IPS-20b (cell line): ENCODE measurements around the gene BCAS1.

Source experiments
- H3K27ac ChIP-seq: one replicate; pipeline ENCODE4 v1.5.1; 2013; ENCODE audit warnings: low read length
- H3K27me3 ChIP-seq: 2 replicates; pipeline ENCODE4 v1.6.1; 2013; ENCODE audit warnings: mild to moderate bottlenecking, low read length, inconsistent platforms; ENCODE audit not compliant: insufficient read depth
- H3K36me3 ChIP-seq: 2 replicates; pipeline ENCODE4 v1.6.1; 2013; ENCODE audit warnings: low read depth, mild to moderate bottlenecking, inconsistent platforms, low read length, moderate library complexity; ENCODE audit not compliant: insufficient read depth
- H3K4me1 ChIP-seq: 2 replicates; pipeline ENCODE4 v1.6.1; 2013; ENCODE audit warnings: mild to moderate bottlenecking, control low read depth, inconsistent platforms, low read length, moderate library complexity; ENCODE audit not compliant: insufficient read depth
- H3K4me3 ChIP-seq: 2 replicates; pipeline ENCODE4 v1.5.1; 2013; ENCODE audit warnings: mild to moderate bottlenecking, low read length, inconsistent platforms
- H3K9ac ChIP-seq: 2 replicates; pipeline ENCODE4 v1.6.1; 2013; ENCODE audit warnings: low read depth, mild to moderate bottlenecking, inconsistent platforms, low read length, moderate library complexity
- H3K9me3 ChIP-seq: 2 replicates; pipeline ENCODE4 v1.6.1; 2013; ENCODE audit warnings: mild to moderate bottlenecking, low read depth, low read length, inconsistent platforms; ENCODE audit not compliant: insufficient read depth

The BCAS1 gene

GRCh38 chr20:53899351-53900167 is 170.8 kb downstream of the BCAS1 start:
- H3K9me3 ChIP-seq: no peaks in the 10 kb centered on the region
- no peak overlapping the region for H3K9ac ChIP-seq
- H3K36me3 ChIP-seq: no peaks in the 10 kb centered on the region
- no peaks in the 10 kb centered on the region for H3K27me3 ChIP-seq
- peaks cover 36% of the 10 kb centered on the region for H3K4me1 ChIP-seq
- no peak overlapping the region for H3K27ac ChIP-seq
- no peak overlapping the region for H3K4me3 ChIP-seq

DNA sequence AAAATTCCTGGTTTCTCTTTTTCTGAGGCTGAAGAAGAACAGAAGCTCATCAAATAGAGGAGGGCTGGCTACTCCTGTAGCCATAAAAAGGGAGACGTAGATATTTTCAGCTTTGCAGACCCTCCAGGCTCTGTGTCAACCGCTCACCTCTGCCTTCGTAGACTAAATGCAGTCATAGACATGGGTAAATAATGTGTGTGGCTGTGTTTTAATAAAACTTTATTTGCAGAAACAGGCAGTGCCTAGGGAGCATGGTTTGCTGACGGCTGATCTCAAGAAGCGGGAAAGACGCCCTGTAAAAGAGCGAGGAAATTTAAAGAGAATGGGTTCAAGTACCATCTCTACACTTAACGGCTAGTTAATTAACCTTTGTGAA is 171.8 kb downstream of the BCAS1 start:
- peaks cover 36% of the 10 kb centered on the region for H3K4me1 ChIP-seq
- no peaks in the 10 kb centered on the region for H3K27me3 ChIP-seq
- H3K9ac ChIP-seq: no peak overlapping the region
- no peak overlapping the region for H3K27ac ChIP-seq
- H3K4me3 ChIP-seq: no peak overlapping the region
- no peaks in the 10 kb centered on the region for H3K36me3 ChIP-seq
- H3K9me3 ChIP-seq: no peaks in the 10 kb centered on the region

GRCh38 chr20:53897884-53898555 is 172.4 kb downstream of the BCAS1 start:
- Histone ChIP-seq H3K4me3 (no peak overlapping the region), H3K27ac (no peak overlapping the region), H3K36me3 (no peaks in the 10 kb centered on the region), H3K9me3 (no peaks in the 10 kb centered on the region), H3K4me1 (peaks cover 39% of the 10 kb centered on the region), H3K9ac (no peak overlapping the region), H3K27me3 (no peaks in the 10 kb centered on the region)

DNA sequence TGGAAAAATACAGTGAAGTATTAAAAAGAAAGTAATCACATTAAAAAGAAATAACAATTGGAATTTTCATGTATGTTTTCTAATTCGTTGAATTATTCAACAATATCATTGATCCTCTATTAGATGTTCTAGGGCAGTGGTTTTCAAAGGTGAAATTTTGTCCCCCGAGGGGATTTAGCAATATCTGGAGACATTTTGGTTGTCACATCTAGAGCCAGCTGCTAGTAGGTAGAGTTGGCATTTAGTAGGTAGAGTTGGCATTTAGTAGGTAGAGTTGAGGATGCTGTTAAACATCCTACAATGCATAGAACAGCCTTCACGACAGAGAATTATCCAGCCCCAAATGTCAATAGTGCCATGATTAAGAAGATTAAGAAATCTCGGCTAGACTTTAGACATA is 173.7 kb downstream of the BCAS1 start:
- no peaks in the 10 kb centered on the region for H3K9me3 ChIP-seq
- H3K4me1 ChIP-seq: peaks cover 38% of the 10 kb centered on the region
- no peak overlapping the region for H3K4me3 ChIP-seq
- no peaks in the 10 kb centered on the region for H3K36me3 ChIP-seq
- H3K9ac ChIP-seq: no peak overlapping the region
- H3K27ac ChIP-seq: no peak overlapping the region
- no peaks in the 10 kb centered on the region for H3K27me3 ChIP-seq

DNA sequence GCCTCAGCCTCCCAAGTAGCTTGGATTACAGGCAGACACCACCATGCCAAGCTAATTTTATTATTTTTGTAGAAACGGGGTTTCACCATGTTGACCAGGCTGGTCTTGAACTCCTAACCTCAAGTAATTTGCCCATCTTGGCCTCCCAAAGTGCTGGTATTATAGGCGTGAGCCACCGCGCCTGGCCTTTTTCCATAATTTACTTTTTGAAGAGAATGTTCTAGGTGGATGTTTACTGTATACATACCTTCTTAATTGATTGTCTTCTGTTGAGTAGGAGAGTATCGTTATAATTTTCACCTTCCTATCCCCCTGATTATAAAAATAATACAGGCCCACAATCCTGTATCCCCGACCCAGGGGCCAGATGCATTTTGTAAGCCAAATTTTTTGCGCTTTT is 174.4 kb downstream of the BCAS1 start:
- Histone ChIP-seq H3K4me1 (peaks cover 32% of the 10 kb centered on the region), H3K4me3 (no peak overlapping the region), H3K9ac (no peak overlapping the region), H3K36me3 (no peaks in the 10 kb centered on the region), H3K9me3 (0 out of 2 replicates have a peak, but pooled peaks cover 3% of the 10 kb centered on the region), H3K27ac (no peak overlapping the region), H3K27me3 (no peaks in the 10 kb centered on the region)

GRCh38 chr20:53895385-53895755 is 175.0 kb downstream of the BCAS1 start:
- Histone ChIP-seq H3K4me1 (peaks cover 28% of the 10 kb centered on the region), H3K4me3 (no peak overlapping the region), H3K9me3 (0 out of 2 replicates have a peak, but pooled peaks cover 3% of the 10 kb centered on the region), H3K9ac (no peak overlapping the region), H3K27me3 (no peaks in the 10 kb centered on the region), H3K27ac (no peak overlapping the region), H3K36me3 (no peaks in the 10 kb centered on the region)

DNA sequence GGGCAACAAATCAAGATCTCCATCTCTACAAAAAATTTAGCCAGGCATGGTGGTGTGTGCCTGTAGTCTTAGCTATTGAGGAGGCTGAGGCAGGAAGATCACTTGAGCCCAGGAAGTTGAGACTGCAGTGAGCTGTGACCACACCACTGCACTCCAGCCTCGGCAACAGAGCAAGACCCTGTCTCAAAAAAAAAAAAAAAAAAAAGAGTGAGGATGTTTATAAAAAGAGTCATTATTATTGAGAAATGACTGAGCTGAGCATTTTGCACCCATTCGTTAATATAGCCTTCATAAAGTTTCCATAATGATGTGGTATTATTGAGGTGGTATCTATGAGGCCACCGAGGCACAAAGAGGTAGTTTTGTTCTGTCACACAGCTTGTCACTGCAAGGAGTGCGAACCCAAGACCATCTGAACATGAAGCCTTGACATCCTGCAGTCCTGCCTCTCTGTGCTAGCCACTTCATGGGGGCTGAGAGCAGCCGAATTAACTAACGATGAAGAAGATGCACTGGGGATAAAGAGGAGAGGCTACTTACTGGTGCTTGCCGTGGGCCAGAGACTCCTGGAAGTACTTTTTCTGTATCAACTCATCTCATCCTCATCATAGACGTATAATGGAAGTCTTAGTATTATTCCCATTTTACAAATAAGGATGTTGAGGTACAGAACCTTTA is 175.5 kb downstream of the BCAS1 start:
- no peaks in the 10 kb centered on the region for H3K27me3 ChIP-seq
- peaks cover 27% of the 10 kb centered on the region for H3K4me1 ChIP-seq
- 0 out of 2 replicates have a peak, but pooled peaks cover 3% of the 10 kb centered on the region for H3K9me3 ChIP-seq
- no peak overlapping the region for H3K9ac ChIP-seq
- H3K27ac ChIP-seq: no peak overlapping the region
- no peak overlapping the region for H3K4me3 ChIP-seq
- no peaks in the 10 kb centered on the region for H3K36me3 ChIP-seq
